CD8-positive, alpha-beta memory T cell (primary cell): ENCODE measurements around the gene TEPSIN. TPM values are rescaled to one million over a fixed set of nuclear protein-coding genes. Genes with fewer than 3 reads are reported as not detected.

Experiments used
- CTCF ChIA-PET: fragments of 350-600 bp; sonication (Branson Sonifier 250); formaldehyde crosslinking; loops from one replicate; lab custom pipeline; 2021; ENCODE audit warnings: antibody characterized with exemption; lab: Charles Lee
- POLR2A ChIA-PET: fragments of 350-600 bp; sonication (Branson Sonifier 250); formaldehyde crosslinking; loops from one replicate; lab custom pipeline; 2021; ENCODE audit warnings: antibody characterized with exemption; lab: Charles Lee
- DNase-seq, 5 donors: peaks; one replicate each; pipeline versions ENCODE4 v3.0.0 to v3.0.0-alpha.2; 2020 to 2022; ENCODE audit warnings: mixed read lengths in 1 of 5
- H3K27ac ChIP-seq: one replicate; pipeline ENCODE4 v1.7.0; 2013; ENCODE audit warnings: low read depth, mild to moderate bottlenecking, low read length, moderate library complexity
- H3K27me3 ChIP-seq: 2 replicates; pipeline ENCODE4 v1.7.0; 2013; ENCODE audit warnings: low read length, mild to moderate bottlenecking; ENCODE audit not compliant: insufficient read depth, poor library complexity, severe bottlenecking
- H3K36me3 ChIP-seq: 2 replicates; pipeline ENCODE4 v1.7.0; 2013; ENCODE audit warnings: mild to moderate bottlenecking, low read length, moderate library complexity; ENCODE audit not compliant: insufficient read depth
- H3K4me1 ChIP-seq: 2 replicates; pipeline ENCODE4 v1.7.0; 2013; ENCODE audit warnings: mild to moderate bottlenecking, low read length, moderate library complexity; ENCODE audit not compliant: insufficient read depth
- H3K4me3 ChIP-seq: 2 replicates; pipeline ENCODE4 v1.7.0; 2013; ENCODE audit warnings: mild to moderate bottlenecking, low read length
- H3K9me3 ChIP-seq: 2 replicates; pipeline ENCODE4 v1.7.0; 2013; ENCODE audit warnings: mild to moderate bottlenecking, low read length
- H3K27ac Mint-ChIP-seq, 8 donors: one replicate each; pipeline ENCODE4 v1.8.0; 2020 to 2021; ENCODE audit warnings: mixed read lengths in 8 of 8, mild to moderate bottlenecking in 6 of 8, inconsistent platforms in 3 of 8, moderate library complexity in 3 of 8
- H3K27me3 Mint-ChIP-seq, 2 donors: one replicate each; pipeline ENCODE4 v1.8.0; 2020 to 2021; ENCODE audit warnings: mixed read lengths in 2 of 2, mild to moderate bottlenecking in 1 of 2, moderate library complexity in 1 of 2
- H3K36me3 Mint-ChIP-seq, 3 donors: one replicate each; pipeline ENCODE4 v1.8.0; 2020 to 2021; ENCODE audit warnings: mixed read lengths in 3 of 3, inconsistent platforms in 1 of 3, mild to moderate bottlenecking in 1 of 3
- H3K4me1 Mint-ChIP-seq, 3 donors: one replicate each; pipeline ENCODE4 v1.8.0; 2020 to 2021; ENCODE audit warnings: mixed read lengths in 3 of 3, inconsistent platforms in 1 of 3, mild to moderate bottlenecking in 1 of 3
- H3K4me3 Mint-ChIP-seq, 7 donors: one replicate each; pipeline ENCODE4 v1.8.0; 2020 to 2021; ENCODE audit warnings: mixed read lengths in 7 of 7, mild to moderate bottlenecking in 6 of 7, moderate library complexity in 4 of 7, inconsistent platforms in 2 of 7
- H3K9me3 Mint-ChIP-seq, 5 donors: one replicate each; pipeline ENCODE4 v1.8.0; 2020 to 2022; ENCODE audit warnings: mixed read lengths in 5 of 5, mild to moderate bottlenecking in 3 of 5, moderate library complexity in 2 of 5, inconsistent platforms in 1 of 5
- polyA plus RNA-seq: library from polyadenylated mRNA; unstranded; fragments of 300-500 nt; fragmentation: Illumina TruSeq; gene quantifications from one replicate; pipeline ENCODE4 v1.2.3, GENCODE V29; 2021
- total RNA-seq, 2 experiments: library from RNA; stranded (reverse); gene quantifications; one replicate each; pipeline ENCODE4 v1.2.3, GENCODE V29; 2021

TEPSIN gene, protein sequence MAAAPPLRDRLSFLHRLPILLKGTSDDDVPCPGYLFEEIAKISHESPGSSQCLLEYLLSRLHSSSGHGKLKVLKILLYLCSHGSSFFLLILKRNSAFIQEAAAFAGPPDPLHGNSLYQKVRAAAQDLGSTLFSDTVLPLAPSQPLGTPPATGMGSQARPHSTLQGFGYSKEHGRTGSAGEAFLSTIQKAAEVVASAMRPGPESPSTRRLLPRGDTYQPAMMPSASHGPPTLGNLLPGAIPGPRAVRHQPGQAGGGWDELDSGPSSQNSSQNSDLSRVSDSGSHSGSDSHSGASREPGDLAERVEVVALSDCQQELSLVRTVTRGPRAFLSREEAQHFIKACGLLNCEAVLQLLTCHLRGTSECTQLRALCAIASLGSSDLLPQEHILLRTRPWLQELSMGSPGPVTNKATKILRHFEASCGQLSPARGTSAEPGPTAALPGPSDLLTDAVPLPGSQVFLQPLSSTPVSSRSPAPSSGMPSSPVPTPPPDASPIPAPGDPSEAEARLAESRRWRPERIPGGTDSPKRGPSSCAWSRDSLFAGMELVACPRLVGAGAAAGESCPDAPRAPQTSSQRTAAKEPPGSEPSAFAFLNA
- 10 to 100 TPM; 41.2 to 44.2 TPM for total RNA-seq
- polyA plus RNA-seq, result 6.2 TPM

DNA sequence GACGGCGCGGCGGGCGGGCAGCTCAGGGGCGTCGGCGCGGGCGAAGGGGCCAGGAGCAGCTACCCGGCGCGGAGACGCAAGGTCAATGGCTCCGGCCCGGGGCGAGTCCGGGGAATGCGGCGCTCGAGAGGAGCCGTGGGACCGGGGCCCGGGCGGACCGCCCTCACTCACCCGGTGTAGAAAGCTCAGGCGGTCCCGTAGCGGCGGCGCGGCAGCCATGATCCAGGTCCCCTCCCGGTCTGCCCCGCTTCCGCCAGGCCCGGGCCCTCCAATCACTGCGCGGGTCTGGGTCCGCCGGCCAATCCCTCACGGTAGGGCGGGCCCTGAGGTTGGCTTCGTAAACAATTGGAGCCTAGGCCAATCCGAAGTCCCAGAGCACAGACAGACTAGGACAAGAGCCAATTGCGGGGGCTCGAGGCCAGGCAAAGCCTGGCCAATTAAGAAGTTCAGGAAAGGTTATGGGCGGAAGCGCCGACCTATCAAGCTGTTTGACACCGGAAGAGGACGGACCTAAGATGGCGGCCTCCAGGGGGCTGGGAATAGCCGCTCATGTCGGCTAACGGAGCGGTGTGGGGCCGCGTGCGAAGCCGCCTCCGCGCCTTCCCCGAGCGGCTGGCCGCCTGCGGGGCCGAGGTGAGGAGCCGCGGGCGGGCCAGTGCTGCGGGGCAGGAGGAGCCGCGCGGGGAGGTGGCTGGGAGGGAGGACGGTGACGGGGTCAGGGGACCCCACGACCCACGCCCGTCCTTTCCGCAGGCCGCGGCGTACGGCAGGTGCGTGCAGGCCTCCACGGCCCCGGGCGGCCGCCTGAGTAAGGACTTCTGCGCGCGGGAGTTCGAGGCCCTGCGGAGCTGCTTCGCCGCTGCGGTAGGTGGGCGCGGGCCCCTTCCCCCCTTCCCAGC, at the start of gene TEPSIN, which contains the start of gene NDUFAF8:
TSS of gene TEPSIN (minus strand) at position 241 of the 899 bp plus-strand sequence. CDS start at position 219, 22 bp downstream.
TSS of gene NDUFAF8 (plus strand) at position 504 of the 899 bp plus-strand sequence. CDS start at position 550, 46 bp downstream.
- no peaks in the 10 kb centered on the region for H3K9me3 ChIP-seq
- Mint-ChIP-seq H3K4me3 (peak within 1 kb of the TSS; percentile 90 to 99 (median 94)), H3K27ac (peak within 1 kb of the TSS; percentile 77 to 98 (median 92)), H3K36me3 (peaks cover 0 to 23% (median 2%) of the 10 kb centered on the region in 3 donors), H3K27me3 (peaks cover 0 to 2% of the 10 kb centered on the region in 2 donors), H3K9me3 (no peaks in the 10 kb centered on the region), H3K4me1 (peaks cover 36 to 61% (median 43%) of the 10 kb centered on the region in 3 donors)
- peak within 1 kb of the TSS; percentile 86 for H3K4me3 ChIP-seq
- H3K36me3 ChIP-seq, result no peaks in the 10 kb centered on the region
- peak; percentile 93 to 98 (median 96) for DNase-seq
- peak within 1 kb of the TSS; percentile 61 for H3K27ac ChIP-seq
- CTCF ChIA-PET, result interaction anchor here (0.9 to 1.1 kb wide), 2 partner anchors 315 to 362 kb away, joined by 3 read pairs; no protein-coding TSS in a partner anchor
- POLR2A ChIA-PET, result interaction anchor here (0.6 to 2.2 kb wide), 7 partner anchors 9 to 784 kb away, joined by 3 to 44 read pairs (median 4); partner anchors contain the start of genes ACTG1, CEP131 and SLC38A10
- no peaks in the 10 kb centered on the region for H3K27me3 ChIP-seq
- peaks cover 28% of the 10 kb centered on the region for H3K4me1 ChIP-seq

DNA sequence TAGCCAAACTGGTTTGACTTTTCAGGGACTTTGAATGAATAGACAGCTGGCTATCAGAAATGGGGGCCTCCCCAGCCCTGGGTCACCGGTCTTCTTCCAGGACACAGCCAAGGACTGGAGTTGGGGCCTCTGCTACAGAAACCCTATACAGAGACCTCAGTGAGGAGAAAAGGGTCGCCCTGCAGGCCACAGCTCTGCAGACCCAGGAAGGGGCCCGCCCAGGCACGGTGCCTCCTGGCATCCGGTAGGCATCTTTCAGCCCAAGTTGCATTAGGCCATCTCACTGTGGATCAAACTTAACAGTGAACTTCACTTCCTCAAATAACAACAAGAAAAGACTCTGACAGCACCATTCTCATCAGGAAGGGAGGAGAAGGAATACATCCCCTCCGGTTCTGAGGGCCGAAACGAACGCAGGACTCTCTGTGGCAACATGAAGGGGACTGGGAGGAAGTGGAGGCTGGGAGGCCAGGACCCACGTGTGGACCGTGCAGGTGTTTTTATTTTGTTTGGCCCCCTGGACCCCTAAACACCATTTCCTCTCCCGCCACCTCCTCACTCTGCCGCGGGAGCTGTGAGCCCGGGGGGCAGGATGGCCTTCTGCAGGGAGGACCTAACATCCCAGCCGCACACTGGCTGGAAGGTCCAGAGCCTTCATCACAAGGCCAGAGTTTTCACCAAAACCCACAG, 49.0 kb upstream of the TEPSIN start:
- H3K4me1 ChIP-seq, result peaks cover 28% of the 10 kb centered on the region
- POLR2A ChIA-PET, result interaction anchor here (0.6 kb wide), 1 partner anchor 643 kb away, joined by 4 read pairs; no protein-coding TSS in a partner anchor
- CTCF ChIA-PET, result no interaction called here
- no peaks in the 10 kb centered on the region for H3K27me3 Mint-ChIP-seq
- H3K9me3 Mint-ChIP-seq, result no peaks in the 10 kb centered on the region
- peaks cover 37 to 59% (median 59%) of the 10 kb centered on the region in 3 donors for H3K4me1 Mint-ChIP-seq
- peak overlapping the region in 7 of 8 donors; percentile 50 to 96 (median 78) for H3K27ac Mint-ChIP-seq
- peaks cover 4% of the 10 kb centered on the region for H3K36me3 ChIP-seq
- peak overlapping the region in 3 of 7 donors; percentile 54 to 67 (median 66) for H3K4me3 Mint-ChIP-seq
- peaks cover 0 to 44% (median 9%) of the 10 kb centered on the region in 3 donors for H3K36me3 Mint-ChIP-seq
- H3K27ac ChIP-seq, result no peak overlapping the region
- H3K9me3 ChIP-seq, result no peaks in the 10 kb centered on the region
- no peak overlapping the region for H3K4me3 ChIP-seq
- no peak for DNase-seq
- H3K27me3 ChIP-seq, result no peaks in the 10 kb centered on the region

DNA sequence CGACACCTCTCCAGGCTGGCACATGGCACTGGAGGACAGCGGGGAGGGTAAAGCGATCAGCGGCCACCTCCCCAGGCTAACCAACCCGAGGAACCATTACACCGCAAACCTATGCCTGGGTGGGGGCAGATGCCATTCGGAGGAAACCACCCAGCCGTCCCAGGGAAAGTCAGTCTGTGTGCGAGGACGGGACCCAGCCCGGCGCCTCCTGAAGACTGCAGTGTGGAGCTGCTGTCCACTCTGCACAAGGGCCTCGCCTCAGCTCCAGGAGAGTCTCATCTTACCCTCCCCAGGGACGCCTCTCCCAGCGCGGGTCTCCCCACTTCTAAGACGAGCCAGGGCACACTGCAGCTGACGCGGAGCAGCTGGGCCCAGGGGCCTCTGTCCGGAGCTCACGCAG, 48.3 kb upstream of the TEPSIN start:
- Mint-ChIP-seq H3K4me3 (peak overlapping the region in 6 of 7 donors; percentile 19 to 79 (median 50)), H3K9me3 (no peaks in the 10 kb centered on the region), H3K36me3 (peaks cover 0 to 46% (median 9%) of the 10 kb centered on the region in 3 donors), H3K4me1 (peaks cover 37 to 53% (median 52%) of the 10 kb centered on the region in 3 donors), H3K27ac (peak overlapping the region in 7 of 8 donors; percentile 49 to 96 (median 78)), H3K27me3 (no peaks in the 10 kb centered on the region)
- H3K27ac ChIP-seq, result no peak overlapping the region
- H3K4me3 ChIP-seq, result no peak overlapping the region
- ChIA-PET CTCF (no interaction called here), POLR2A (no interaction called here)
- H3K9me3 ChIP-seq, result no peaks in the 10 kb centered on the region
- peaks cover 28% of the 10 kb centered on the region for H3K4me1 ChIP-seq
- no peak for DNase-seq
- peaks cover 4% of the 10 kb centered on the region for H3K36me3 ChIP-seq
- H3K27me3 ChIP-seq, result no peaks in the 10 kb centered on the region

DNA sequence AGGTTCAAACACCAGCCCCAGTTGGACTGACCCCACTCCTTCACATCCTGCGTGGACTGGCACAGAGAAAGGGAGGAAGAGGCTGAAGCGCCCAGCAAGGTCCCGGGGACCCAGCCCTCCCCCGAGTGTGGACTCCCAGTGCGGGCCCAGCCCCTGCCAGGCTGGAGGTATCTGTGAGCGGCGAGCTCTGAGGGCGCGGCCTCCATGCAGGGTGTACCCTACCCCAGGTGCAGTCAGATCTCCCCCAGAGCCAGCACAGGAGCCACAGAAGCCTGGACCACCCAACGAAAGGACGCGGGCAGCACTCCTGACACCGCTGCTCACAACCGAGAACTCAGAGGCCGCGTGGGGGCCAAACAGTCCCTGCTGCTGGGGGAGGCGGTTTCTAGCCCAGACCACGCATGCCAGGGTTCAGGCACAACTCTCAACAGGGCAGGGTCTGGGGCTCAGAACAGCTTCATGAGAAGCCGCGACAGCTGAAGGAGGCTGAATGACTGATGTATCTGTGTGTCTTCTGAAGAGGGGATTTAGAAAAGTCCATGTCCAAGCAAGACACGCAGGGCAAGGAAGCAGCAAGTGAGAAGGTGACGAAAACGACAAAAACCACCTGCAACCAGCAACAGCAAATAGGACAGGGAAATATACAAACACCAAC, 47.8 kb upstream of the TEPSIN start:
- Mint-ChIP-seq H3K27me3 (no peaks in the 10 kb centered on the region), H3K27ac (peak overlapping the region; percentile 50 to 96 (median 78)), H3K9me3 (no peaks in the 10 kb centered on the region), H3K4me1 (peaks cover 35 to 50% (median 48%) of the 10 kb centered on the region in 3 donors), H3K4me3 (peak overlapping the region; percentile 5 to 92 (median 66)), H3K36me3 (peaks cover 0 to 46% (median 9%) of the 10 kb centered on the region in 3 donors)
- Histone ChIP-seq H3K27ac (peak overlapping the region; percentile 60), H3K27me3 (no peaks in the 10 kb centered on the region), H3K36me3 (peaks cover 4% of the 10 kb centered on the region), H3K4me1 (peaks cover 27% of the 10 kb centered on the region), H3K4me3 (no peak overlapping the region), H3K9me3 (no peaks in the 10 kb centered on the region)
- DNase-seq, result no peak
- ChIA-PET CTCF (no interaction called here), POLR2A (interaction anchor here (1.9 kb wide), 1 partner anchor 9 kb away, joined by 7 read pairs; the partner anchor contains the start of gene SLC38A10)

DNA sequence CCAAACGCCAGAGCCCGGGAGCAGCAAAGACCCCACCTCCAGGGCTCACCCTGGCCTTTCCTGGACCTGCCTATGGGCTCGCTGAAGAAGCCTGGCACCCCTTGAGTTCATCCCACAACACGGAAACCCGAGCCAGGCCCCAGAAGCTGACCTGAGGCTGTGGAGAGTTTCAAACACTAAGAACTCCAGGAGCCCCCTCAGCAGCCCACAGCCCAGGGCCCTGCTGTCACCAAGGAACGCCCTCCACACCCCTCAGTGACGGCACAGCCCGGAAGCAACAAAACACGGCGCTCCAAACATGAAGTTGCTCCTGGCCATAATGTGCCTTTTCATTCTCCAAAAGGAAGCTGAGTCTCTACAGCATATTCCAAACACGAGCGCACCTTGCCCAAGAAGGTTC, 47.0 kb upstream of the TEPSIN start:
- peak overlapping the region; percentile 60 for H3K27ac ChIP-seq
- CTCF ChIA-PET, result no interaction called here
- no peaks in the 10 kb centered on the region for H3K27me3 ChIP-seq
- Mint-ChIP-seq H3K27me3 (no peaks in the 10 kb centered on the region), H3K9me3 (no peaks in the 10 kb centered on the region), H3K36me3 (peaks cover 0 to 47% (median 8%) of the 10 kb centered on the region in 3 donors), H3K4me3 (peak overlapping the region; percentile 84 to 92 (median 87)), H3K4me1 (peaks cover 31 to 44% (median 43%) of the 10 kb centered on the region in 3 donors), H3K27ac (peak overlapping the region; percentile 65 to 96 (median 87))
- peaks cover 23% of the 10 kb centered on the region for H3K4me1 ChIP-seq
- POLR2A ChIA-PET, result interaction anchor here (1.4 to 1.9 kb wide), 2 partner anchors 9 to 228 kb away, joined by 3 to 7 read pairs; partner anchors contain the start of gene SLC38A10
- peak overlapping the region; percentile 62 for H3K4me3 ChIP-seq
- H3K36me3 ChIP-seq, result peaks cover 4% of the 10 kb centered on the region
- no peaks in the 10 kb centered on the region for H3K9me3 ChIP-seq
- no peak for DNase-seq

DNA sequence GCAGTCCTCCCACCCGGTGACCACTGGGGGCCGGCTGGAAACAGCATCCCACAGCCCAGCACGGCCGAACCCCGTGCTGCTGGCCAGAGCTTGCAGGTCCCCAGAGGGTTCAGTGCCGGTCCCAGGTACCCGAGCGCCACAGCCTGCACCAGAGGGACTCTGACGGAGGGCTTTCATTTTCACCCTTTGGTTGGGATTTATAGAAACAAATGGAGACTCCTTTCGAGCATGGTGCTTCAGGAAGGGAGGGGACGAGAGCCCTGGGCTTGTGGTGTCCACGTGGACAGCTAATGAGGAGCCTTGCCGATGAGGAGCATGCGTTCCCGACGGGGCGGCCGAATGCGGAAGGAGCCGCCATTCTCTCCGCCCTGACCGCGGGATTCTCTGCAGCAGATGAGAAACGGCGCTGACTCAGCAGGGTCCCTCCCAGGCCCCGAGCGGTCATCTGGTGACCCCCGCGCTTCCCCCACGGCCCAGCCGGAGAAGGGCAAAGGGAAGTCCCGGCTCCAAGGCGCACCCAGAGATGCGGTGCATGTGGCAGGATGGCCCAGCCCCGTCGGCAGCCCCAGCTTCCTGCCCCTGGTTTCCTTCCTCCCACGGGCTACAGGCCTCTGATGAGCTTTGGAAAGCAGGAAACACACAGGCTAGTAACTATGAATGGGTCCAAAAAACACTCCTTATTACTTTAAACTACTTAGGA, 46.5 kb upstream of the TEPSIN start:
- Histone ChIP-seq H3K4me3 (peak overlapping the region; percentile 62), H3K9me3 (no peaks in the 10 kb centered on the region), H3K4me1 (peaks cover 23% of the 10 kb centered on the region), H3K36me3 (peaks cover 3% of the 10 kb centered on the region), H3K27me3 (no peaks in the 10 kb centered on the region), H3K27ac (peak overlapping the region; percentile 60)
- peak overlapping the region; percentile 84 to 92 (median 87) for H3K4me3 Mint-ChIP-seq
- peak overlapping the region; percentile 65 to 96 (median 89) for H3K27ac Mint-ChIP-seq
- H3K36me3 Mint-ChIP-seq, result peaks cover 0 to 49% (median 7%) of the 10 kb centered on the region in 3 donors
- peaks cover 32 to 42% (median 41%) of the 10 kb centered on the region in 3 donors for H3K4me1 Mint-ChIP-seq
- H3K27me3 Mint-ChIP-seq, result no peaks in the 10 kb centered on the region
- ChIA-PET CTCF (no interaction called here), POLR2A (interaction anchor here (1.4 to 1.9 kb wide), 2 partner anchors 10 to 228 kb away, joined by 3 to 7 read pairs; partner anchors contain the start of gene SLC38A10)
- H3K9me3 Mint-ChIP-seq, result no peaks in the 10 kb centered on the region
- peak; percentile 24 to 57 (median 41) for DNase-seq
